Endothelial cell (in vitro differentiated cells): ENCODE measurements around the gene ADORA1. TPM values are rescaled to one million over a fixed set of nuclear protein-coding genes. Genes with fewer than 3 reads are reported as not detected.

Experiments
- DNase-seq: peaks from one replicate; pipeline ENCODE4 v3.0.0; 2021; ENCODE audit warnings: low spot score
- H3K27ac Mint-ChIP-seq: one replicate; pipeline ENCODE4 v1.8.0; 2021; ENCODE audit warnings: mixed read lengths, inconsistent platforms; ENCODE audit not compliant: unreplicated experiment
- H3K27me3 Mint-ChIP-seq: one replicate; pipeline ENCODE4 v1.8.0; 2021; ENCODE audit warnings: mild to moderate bottlenecking, moderate library complexity, mixed read lengths, inconsistent platforms; ENCODE audit not compliant: unreplicated experiment
- H3K36me3 Mint-ChIP-seq: one replicate; pipeline ENCODE4 v1.8.0; 2021; ENCODE audit warnings: mild to moderate bottlenecking, low read depth, mixed read lengths, inconsistent platforms; ENCODE audit not compliant: unreplicated experiment
- H3K4me1 Mint-ChIP-seq: one replicate; pipeline ENCODE4 v1.8.0; 2021; ENCODE audit warnings: mild to moderate bottlenecking, mixed read lengths, inconsistent platforms; ENCODE audit not compliant: unreplicated experiment
- H3K4me3 Mint-ChIP-seq: one replicate; pipeline ENCODE4 v1.8.0; 2021; ENCODE audit warnings: mild to moderate bottlenecking, mixed read lengths, inconsistent platforms; ENCODE audit not compliant: unreplicated experiment
- H3K9me3 Mint-ChIP-seq: one replicate; pipeline ENCODE4 v1.8.0; 2021; ENCODE audit warnings: mixed read lengths, inconsistent platforms; ENCODE audit not compliant: unreplicated experiment
- CTCF ChIP-seq: fragments of 200-600 bp; sonication (generic); IDR thresholded peaks from one replicate; pipeline ENCODE4 v1.5.0; 2021; ENCODE audit warnings: antibody characterized with exemption; ENCODE audit not compliant: unreplicated experiment
- total RNA-seq: library from RNA; stranded (reverse); fragmentation: NEBNext Ultra II Directional; extraction: Animal tissue kit (Norgen Biotek cat#: 25700); gene quantifications from one replicate; pipeline ENCODE4 v1.2.1, GENCODE V29; 2021; ENCODE audit not compliant: unreplicated experiment

ADORA1 gene
- total RNA-seq, 1 donor from 2014 or later: 16.3 TPM

- no peaks in the 10 kb centered on the region for H3K36me3 Mint-ChIP-seq
- peaks cover 11% of the 10 kb centered on the region for H3K4me1 Mint-ChIP-seq
- H3K9me3 Mint-ChIP-seq: no peaks in the 10 kb centered on the region
- peaks cover 13% of the 10 kb centered on the region for H3K27me3 Mint-ChIP-seq
- no peak overlapping the region for H3K4me3 Mint-ChIP-seq
- no peak for TF ChIP-seq CTCF
- no peak for DNase-seq
- H3K27ac Mint-ChIP-seq: no peak overlapping the region
Observed at GRCh38 chr1:203188686-203189232, 61.2 kb downstream of the ADORA1 start.

- H3K27ac Mint-ChIP-seq: no peak overlapping the region
- H3K36me3 Mint-ChIP-seq: no peaks in the 10 kb centered on the region
- no peak for DNase-seq
- peaks cover 11% of the 10 kb centered on the region for H3K27me3 Mint-ChIP-seq
- H3K4me3 Mint-ChIP-seq: no peak overlapping the region
- H3K9me3 Mint-ChIP-seq: no peaks in the 10 kb centered on the region
- peaks cover 11% of the 10 kb centered on the region for H3K4me1 Mint-ChIP-seq
- TF ChIP-seq CTCF: no peak
Observed at GRCh38 chr1:203189951-203190352, 62.4 kb downstream of the ADORA1 start.

DNA sequence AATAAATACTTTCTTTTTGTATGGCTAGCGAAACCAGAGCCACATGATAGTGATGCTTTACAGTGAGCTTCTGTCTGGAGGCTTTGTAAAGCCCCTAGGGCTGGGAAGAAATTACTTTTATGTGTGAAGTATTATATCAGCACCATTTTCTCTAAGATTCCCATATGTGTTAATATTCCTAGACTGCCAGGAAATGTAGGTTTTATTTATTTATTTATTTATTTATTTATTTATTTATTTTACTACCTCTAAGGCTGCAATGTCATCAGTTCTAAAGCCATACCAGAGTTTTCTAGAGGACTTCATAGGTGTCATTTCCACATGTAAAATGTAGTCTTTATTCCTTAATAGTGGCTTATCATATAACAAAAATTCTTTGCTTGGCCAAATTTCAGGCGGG, 63.4 kb downstream of the ADORA1 start:
- no peak for DNase-seq
- no peak for TF ChIP-seq CTCF
- Mint-ChIP-seq H3K36me3 (no peaks in the 10 kb centered on the region), H3K9me3 (no peaks in the 10 kb centered on the region), H3K4me1 (peaks cover 6% of the 10 kb centered on the region), H3K27me3 (peaks cover 9% of the 10 kb centered on the region), H3K27ac (no peak overlapping the region), H3K4me3 (no peak overlapping the region)

- no peaks in the 10 kb centered on the region for H3K4me1 Mint-ChIP-seq
Observed at GRCh38 chr1:203196371-203196770, 68.8 kb downstream of the ADORA1 start.

More at GRCh38 chr1:203196371-203196770, 68.8 kb downstream of the ADORA1 start:
- H3K27ac Mint-ChIP-seq: no peak overlapping the region
- no peak for DNase-seq
- no peak for TF ChIP-seq CTCF
- H3K4me3 Mint-ChIP-seq: no peak overlapping the region
- H3K27me3 Mint-ChIP-seq: peaks cover 2% of the 10 kb centered on the region
- peaks cover 7% of the 10 kb centered on the region for H3K36me3 Mint-ChIP-seq
- no peaks in the 10 kb centered on the region for H3K9me3 Mint-ChIP-seq
